GM12892 (cell line): Measurements from ENCODE around the gene GABPB2.

Source experiments
- DNase-seq: peaks from one replicate; pipeline ENCODE4 v3.0.0; 2011; ENCODE audit not compliant: insufficient read length
- FAIRE-seq: peaks from 2 replicates; lab custom pipeline; 2011; peaks lifted over from hg19 to GRCh38; lab: Jason Lieb, UNC
- POLR2A ChIP-seq: IDR thresholded peaks from 2 replicates; pipeline ENCODE4 v1.6.1; 2011; ENCODE audit warnings: low read depth, low read length, control low read depth
- POLR2AphosphoS5 ChIP-seq: IDR thresholded peaks from 2 replicates; pipeline ENCODE4 v1.6.1; 2011; ENCODE audit warnings: low read depth, low read length, control low read depth
- TAF1 ChIP-seq: IDR thresholded peaks from 2 replicates; pipeline ENCODE4 v1.6.1; 2011; ENCODE audit warnings: low read depth, mild to moderate bottlenecking, control low read depth, low read length, borderline replicate concordance

The GABPB2 gene

GRCh38 chr1:151049458-151049857, 21.1 kb upstream of the GABPB2 start:
- DNase-seq: no peak
- TF ChIP-seq TAF1 (no peak), POLR2A (no peak), POLR2AphosphoS5 (no peak; the same call in 1 of the 2 replicates)
- no peak for FAIRE-seq

DNA sequence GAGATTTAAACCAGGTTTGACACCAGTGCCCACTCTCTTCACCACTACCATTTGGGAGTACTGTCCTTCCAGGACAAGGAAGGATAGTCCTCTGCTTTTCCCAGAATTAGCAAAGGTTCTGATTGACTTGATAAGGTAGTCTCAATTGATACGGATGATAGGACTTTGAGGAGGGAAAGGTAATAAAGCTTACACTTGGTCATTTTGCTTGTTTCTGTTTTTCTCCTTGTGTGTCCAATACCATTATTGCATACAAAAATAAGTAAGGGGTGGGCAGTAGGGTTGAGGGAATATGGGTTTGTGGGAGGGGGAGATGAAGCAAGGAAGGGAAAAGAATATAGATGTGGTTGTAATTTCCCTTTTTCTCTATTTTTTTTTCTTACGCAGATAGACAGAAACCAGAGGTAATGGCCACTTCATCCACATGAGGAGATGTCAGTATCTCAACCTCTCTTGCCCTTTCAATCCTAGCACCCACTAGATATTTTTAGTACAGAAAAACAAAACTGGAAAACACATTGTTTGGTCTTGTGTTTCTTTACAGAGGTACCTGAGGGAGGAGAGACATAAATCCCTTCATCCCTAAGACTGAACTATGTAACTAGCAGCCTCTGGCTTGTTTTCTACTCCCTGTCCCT, 20.4 kb upstream of the GABPB2 start:
- FAIRE-seq (no peak), DNase-seq (no peak)
- TF ChIP-seq TAF1: no peak
- peak; percentile 74 for TF ChIP-seq POLR2AphosphoS5
- TF ChIP-seq POLR2A: peak; percentile 63

GRCh38 chr1:151051356-151052009, 19.1 kb upstream of the GABPB2 start:
- DNase-seq: no peak
- TF ChIP-seq POLR2A (0 out of 2 replicates have a peak, but pooled peaks have one; percentile 32), POLR2AphosphoS5 (peak; percentile 76), TAF1 (no peak)

GRCh38 chr1:151054971-151055547, 15.5 kb upstream of the GABPB2 start:
- TF ChIP-seq POLR2A: no peak
- TF ChIP-seq POLR2AphosphoS5: no peak
- TF ChIP-seq TAF1: no peak
- DNase-seq (no peak), FAIRE-seq (no peak)

More at GRCh38 chr1:151051356-151052009, 19.1 kb upstream of the GABPB2 start:
- no peak for FAIRE-seq

DNA sequence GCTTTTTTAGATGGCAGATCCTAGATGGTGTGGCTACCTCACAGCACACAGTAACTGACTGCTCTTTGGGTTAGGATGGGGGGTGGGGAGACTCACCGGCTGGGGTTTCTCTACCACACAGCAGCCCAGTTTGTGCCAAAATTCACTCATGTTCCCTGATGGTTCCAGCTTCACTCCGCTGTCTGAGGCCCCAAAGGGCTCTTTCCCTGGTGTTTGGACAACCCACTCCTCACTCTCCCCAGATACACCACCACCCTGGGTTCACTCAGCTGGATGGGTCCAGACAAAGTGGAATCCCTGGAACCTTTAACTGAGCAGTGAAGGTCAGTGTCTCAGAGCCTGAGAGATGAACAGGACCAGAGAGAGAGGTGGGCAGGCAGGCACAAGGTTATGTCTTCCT, 15.0 kb upstream of the GABPB2 start:
- TF ChIP-seq POLR2AphosphoS5: no peak
- no peak for TF ChIP-seq TAF1
- TF ChIP-seq POLR2A: no peak
- FAIRE-seq: no peak
- DNase-seq: no peak

DNA sequence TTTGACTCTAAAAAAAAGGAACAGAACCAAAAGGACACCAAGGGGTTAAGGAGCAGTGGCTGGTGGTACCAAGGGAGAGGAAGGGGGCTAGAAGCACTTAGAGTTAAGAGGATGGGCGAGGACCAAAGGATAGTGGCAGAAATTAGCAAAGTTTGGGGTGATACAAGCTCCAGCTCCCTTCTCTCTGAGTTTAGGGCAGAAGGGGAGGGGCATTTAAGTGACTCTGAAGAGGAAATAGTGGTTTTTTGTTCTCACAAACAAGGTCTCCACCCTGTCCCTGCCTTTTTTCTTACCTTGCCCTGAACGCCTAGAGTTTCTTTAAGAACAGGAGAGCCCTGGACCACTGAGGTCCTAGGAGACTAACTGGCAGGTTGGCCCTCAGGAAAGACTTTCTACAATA, 14.4 kb upstream of the GABPB2 start:
- no peak for FAIRE-seq
- TF ChIP-seq POLR2AphosphoS5 (peak; percentile 3; the same call in 1 of the 2 replicates), TAF1 (no peak)
- no peak for DNase-seq

GRCh38 chr1:151058692-151059091, 11.9 kb upstream of the GABPB2 start:
- DNase-seq (no peak), FAIRE-seq (no peak)
- TF ChIP-seq TAF1: no peak
- no peak for TF ChIP-seq POLR2A
- TF ChIP-seq POLR2AphosphoS5: no peak

GRCh38 chr1:151059109-151060006, 11.2 kb upstream of the GABPB2 start, which contains the start of gene CDC42SE1:
CDC42SE1 (minus strand) TSS chr1:151059622; CDS start chr1:151055730, 3,892 bp downstream.
- FAIRE-seq: peak; percentile 70

DNA sequence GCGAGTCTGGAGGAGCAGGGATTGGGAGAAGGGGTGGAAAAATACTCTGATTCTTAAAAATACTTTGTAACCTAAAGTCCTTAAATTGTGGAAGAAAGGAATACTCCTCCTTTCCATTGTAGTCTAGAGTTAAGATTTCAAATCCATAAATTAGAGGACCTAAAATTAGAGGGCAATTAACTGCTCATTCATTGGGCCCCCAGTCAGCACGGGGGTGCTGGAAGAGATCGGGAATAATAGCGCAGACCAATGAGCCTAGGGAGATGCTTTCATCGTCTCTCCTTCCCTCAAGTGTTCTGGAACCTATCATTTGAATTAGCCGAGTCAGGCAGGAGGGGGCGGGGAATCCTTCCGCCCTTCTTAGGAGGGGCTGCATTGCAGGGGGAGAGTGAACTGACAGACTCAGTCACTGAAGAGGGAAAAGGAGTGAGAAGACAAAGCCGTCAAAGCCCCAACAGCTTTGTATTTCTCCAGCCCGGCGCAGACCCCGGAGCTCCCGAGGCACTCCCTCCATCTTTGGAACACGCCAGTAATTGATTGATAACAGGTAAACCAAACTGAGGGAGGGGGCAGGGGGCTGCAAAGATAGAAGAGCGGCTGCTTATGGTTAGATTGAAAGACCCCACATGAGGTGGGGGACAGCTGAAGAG, 10.4 kb upstream of the GABPB2 start, which contains the start of gene MLLT11:
TSS of gene MLLT11 (plus strand) at position 391 of the 650 bp plus-strand sequence. CDS start 6,828 bp downstream, outside the sequence.
- no peak for FAIRE-seq
- no peak for TF ChIP-seq POLR2AphosphoS5
- 0 out of 2 replicates have a peak, but pooled peaks have one; percentile 46 for TF ChIP-seq TAF1
- TF ChIP-seq POLR2A: no peak

More at GRCh38 chr1:151059109-151060006, 11.2 kb upstream of the GABPB2 start, which contains the start of gene CDC42SE1:
- DNase-seq: peak; percentile 91
- TF ChIP-seq POLR2AphosphoS5 (peak; percentile 89), POLR2A (peak; percentile 92), TAF1 (peak; percentile 78)

GRCh38 chr1:151060657-151061421, 9.7 kb upstream of the GABPB2 start:
- TF ChIP-seq POLR2AphosphoS5: no peak
- no peak for TF ChIP-seq TAF1
- TF ChIP-seq POLR2A: no peak
- no peak for DNase-seq
- FAIRE-seq: no peak

More for the DNA sequence above, 10.4 kb upstream of the GABPB2 start, which contains the start of gene MLLT11:
- no peak for DNase-seq
